K562 (cell line): ENCODE data around the gene MTHFR. TPM values are rescaled to one million over a fixed set of nuclear protein-coding genes. Genes with fewer than 3 reads are reported as not detected.

Experiments used
- EWSR1 ChIP-seq: fragments of 450-650 bp; IDR thresholded peaks from 2 replicates; pipeline ENCODE4 v1.6.1; 2018; ENCODE audit warnings: borderline replicate concordance, mild to moderate bottlenecking, low read depth, moderate library complexity; ENCODE audit not compliant: partially characterized antibody
- NELFE ChIP-seq: IDR thresholded peaks from 2 replicates; pipeline ENCODE4 v1.6.1; 2011; ENCODE audit warnings: mild to moderate bottlenecking; ENCODE audit not compliant: insufficient read depth, insufficient read length
- POLR2AphosphoS2 ChIP-seq: IDR thresholded peaks from 2 replicates; pipeline ENCODE4 v1.6.1; 2012; ENCODE audit warnings: low read length, improper control_type of control experiment
- PTBP1 ChIP-seq: fragments of 200-400 bp; formaldehyde crosslinking; IDR thresholded peaks from 2 replicates; pipeline ENCODE4 v1.6.1; 2017; ENCODE audit warnings: low read depth, low read length
- RBM17 ChIP-seq: fragments of 200-400 bp; formaldehyde crosslinking; IDR thresholded peaks from 2 replicates; pipeline ENCODE4 v1.6.1; 2017; ENCODE audit warnings: low read depth, mild to moderate bottlenecking, low read length, borderline replicate concordance
- SMAD3 ChIP-seq: fragments of 450-650 bp; formaldehyde crosslinking; conservative IDR thresholded peaks from 2 replicates; pipeline ENCODE4 v1.4.0; 2020; ENCODE audit warnings: mild to moderate bottlenecking
- SOX6 ChIP-seq: fragments of 450-650 bp; IDR thresholded peaks from 2 replicates; pipeline ENCODE4 v1.6.1; 2014; ENCODE audit warnings: mild to moderate bottlenecking
- TEAD1 ChIP-seq, 2 experiments: fragments of 450-650 bp in 1 of 2; sonication (generic) in 1 of 2; formaldehyde crosslinking; IDR thresholded peaks; 2 replicates each; pipeline versions ENCODE4 v1.4.0 to v1.8.0; 2020 to 2022; ENCODE audit warnings: mild to moderate bottlenecking in 2 of 2, missing genetic modification reagents in 1 of 2
- XRCC4 ChIP-seq: IDR thresholded peaks from one replicate; pipeline ENCODE4 v1.6.1; 2011; ENCODE audit not compliant: insufficient read depth, insufficient read length; ENCODE audit errors: extremely low read depth
- ZNF551 ChIP-seq: fragments of 250-450 bp; sonication (Bioruptor Pico); IDR thresholded peaks from 2 replicates; pipeline ENCODE4 v1.5.0; 2021; ENCODE audit warnings: mild to moderate bottlenecking, moderate library complexity
- polyA plus RNA-seq, 8 experiments: library from polyadenylated mRNA; depleted of rRNA in 4 of 8; stranded (reverse) in 5 of 8; unstranded in 3 of 8; fragments of >200 nt; fragmentation: Nextera tagmentation in 2 of 8; fragmentation: Illumina TruSeq in 1 of 8; extraction: Ambion mirVana in 2 of 8; extraction: Trizol in 1 of 8; gene quantifications; 2 replicates each; pipeline versions ENCODE4 v1.2.1 to v1.2.3, GENCODE V29; 2011 to 2014; ENCODE audit warnings: inconsistent platforms in 1 of 8, missing spikeins in 1 of 8
- total RNA-seq, 7 experiments: library from RNA; depleted of rRNA in 6 of 7; stranded (reverse); fragments of >200 nt in 6 of 7; fragmentation: Illumina TruSeq in 2 of 7; extraction: Trizol in 2 of 7; gene quantifications; 2 replicates each; pipeline versions ENCODE4 v1.2.1 to v1.2.3, GENCODE V29; 2011 to 2021; ENCODE audit warnings: low replicate concordance in 1 of 7
- TF ChIP-seq, protein P1 (sequence below): sonication (generic); formaldehyde crosslinking; IDR thresholded peaks from 2 replicates; pipeline ENCODE4 v1.8.1; 2023; ENCODE audit warnings: missing genetic modification reagents, mild to moderate bottlenecking, borderline replicate concordance
- TF ChIP-seq, protein P2 (sequence below): fragments of 450-650 bp; IDR thresholded peaks from 2 replicates; pipeline ENCODE4 v1.6.1; 2016; ENCODE audit warnings: borderline replicate concordance
- TF ChIP-seq, protein P3 (sequence below): sonication (generic); formaldehyde crosslinking; IDR thresholded peaks from 2 replicates; pipeline ENCODE4 v1.8.0; 2023; ENCODE audit warnings: missing genetic modification reagents, mild to moderate bottlenecking, borderline replicate concordance
- TF ChIP-seq, protein P4 (sequence below): fragments of 250-450 bp; sonication (Bioruptor Pico); IDR thresholded peaks from 2 replicates; pipeline ENCODE4 v1.6.1; 2021; ENCODE audit warnings: mild to moderate bottlenecking

Gene MTHFR
- total and polyA plus RNA-seq, 9 of the 15 experiments (the other 6 are each of a cell fraction or from before 2014, with no cell fraction given): 5.0 to 104 (median 62.6) TPM

DNA sequence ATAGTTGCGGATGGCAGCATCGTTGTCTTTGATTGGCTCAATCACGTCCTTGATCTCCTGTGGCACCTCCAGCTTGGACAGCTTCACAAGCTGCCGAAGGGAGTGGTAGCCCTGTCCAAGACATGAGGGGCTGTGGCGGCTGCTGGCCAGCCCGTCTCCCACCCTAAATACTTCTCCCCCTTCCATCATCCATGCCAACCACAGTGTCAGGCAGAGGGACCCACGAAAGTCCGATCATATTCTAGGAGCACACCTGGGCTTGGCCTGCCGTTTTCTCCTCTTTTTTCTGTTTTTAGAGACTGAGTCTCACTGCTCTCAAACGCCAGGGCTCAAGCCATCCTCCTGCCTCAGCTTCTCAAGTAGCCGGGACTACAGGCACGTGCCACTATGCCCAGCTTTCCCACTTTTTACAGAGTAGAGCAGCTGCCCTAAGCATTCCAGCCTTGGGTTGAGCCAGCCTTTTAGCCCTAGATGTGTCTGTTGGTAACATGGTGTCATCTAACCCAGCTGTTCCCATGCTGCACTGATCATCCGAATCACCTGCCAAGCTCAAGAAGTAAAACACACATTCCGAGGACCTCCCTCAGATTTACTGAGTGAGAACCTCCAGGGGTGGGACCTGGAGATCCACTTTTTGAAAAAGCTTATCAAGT lies 10.4 kb downstream of the MTHFR start (continued):
- TF ChIP-seq RBM17: no peak
- no peak for TF ChIP-seq SOX6
- TF ChIP-seq XRCC4: no peak
- 0 out of 4 replicates have a peak, but pooled peaks of 1 of the 2 experiments have one; percentile 42 for TF ChIP-seq TEAD1 (CRISPR knock-in tag; IDR thresholded peaks at IDR 0.05)
- TF ChIP-seq, protein P1, sequence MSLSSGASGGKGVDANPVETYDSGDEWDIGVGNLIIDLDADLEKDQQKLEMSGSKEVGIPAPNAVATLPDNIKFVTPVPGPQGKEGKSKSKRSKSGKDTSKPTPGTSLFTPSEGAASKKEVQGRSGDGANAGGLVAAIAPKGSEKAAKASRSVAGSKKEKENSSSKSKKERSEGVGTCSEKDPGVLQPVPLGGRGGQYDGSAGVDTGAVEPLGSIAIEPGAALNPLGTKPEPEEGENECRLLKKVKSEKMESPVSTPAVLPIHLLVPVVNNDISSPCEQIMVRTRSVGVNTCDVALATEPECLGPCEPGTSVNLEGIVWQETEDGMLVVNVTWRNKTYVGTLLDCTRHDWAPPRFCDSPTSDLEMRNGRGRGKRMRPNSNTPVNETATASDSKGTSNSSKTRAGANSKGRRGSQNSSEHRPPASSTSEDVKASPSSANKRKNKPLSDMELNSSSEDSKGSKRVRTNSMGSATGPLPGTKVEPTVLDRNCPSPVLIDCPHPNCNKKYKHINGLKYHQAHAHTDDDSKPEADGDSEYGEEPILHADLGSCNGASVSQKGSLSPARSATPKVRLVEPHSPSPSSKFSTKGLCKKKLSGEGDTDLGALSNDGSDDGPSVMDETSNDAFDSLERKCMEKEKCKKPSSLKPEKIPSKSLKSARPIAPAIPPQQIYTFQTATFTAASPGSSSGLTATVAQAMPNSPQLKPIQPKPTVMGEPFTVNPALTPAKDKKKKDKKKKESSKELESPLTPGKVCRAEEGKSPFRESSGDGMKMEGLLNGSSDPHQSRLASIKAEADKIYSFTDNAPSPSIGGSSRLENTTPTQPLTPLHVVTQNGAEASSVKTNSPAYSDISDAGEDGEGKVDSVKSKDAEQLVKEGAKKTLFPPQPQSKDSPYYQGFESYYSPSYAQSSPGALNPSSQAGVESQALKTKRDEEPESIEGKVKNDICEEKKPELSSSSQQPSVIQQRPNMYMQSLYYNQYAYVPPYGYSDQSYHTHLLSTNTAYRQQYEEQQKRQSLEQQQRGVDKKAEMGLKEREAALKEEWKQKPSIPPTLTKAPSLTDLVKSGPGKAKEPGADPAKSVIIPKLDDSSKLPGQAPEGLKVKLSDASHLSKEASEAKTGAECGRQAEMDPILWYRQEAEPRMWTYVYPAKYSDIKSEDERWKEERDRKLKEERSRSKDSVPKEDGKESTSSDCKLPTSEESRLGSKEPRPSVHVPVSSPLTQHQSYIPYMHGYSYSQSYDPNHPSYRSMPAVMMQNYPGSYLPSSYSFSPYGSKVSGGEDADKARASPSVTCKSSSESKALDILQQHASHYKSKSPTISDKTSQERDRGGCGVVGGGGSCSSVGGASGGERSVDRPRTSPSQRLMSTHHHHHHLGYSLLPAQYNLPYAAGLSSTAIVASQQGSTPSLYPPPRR (CRISPR knock-in tag): no peak
- TF ChIP-seq, protein P2, sequence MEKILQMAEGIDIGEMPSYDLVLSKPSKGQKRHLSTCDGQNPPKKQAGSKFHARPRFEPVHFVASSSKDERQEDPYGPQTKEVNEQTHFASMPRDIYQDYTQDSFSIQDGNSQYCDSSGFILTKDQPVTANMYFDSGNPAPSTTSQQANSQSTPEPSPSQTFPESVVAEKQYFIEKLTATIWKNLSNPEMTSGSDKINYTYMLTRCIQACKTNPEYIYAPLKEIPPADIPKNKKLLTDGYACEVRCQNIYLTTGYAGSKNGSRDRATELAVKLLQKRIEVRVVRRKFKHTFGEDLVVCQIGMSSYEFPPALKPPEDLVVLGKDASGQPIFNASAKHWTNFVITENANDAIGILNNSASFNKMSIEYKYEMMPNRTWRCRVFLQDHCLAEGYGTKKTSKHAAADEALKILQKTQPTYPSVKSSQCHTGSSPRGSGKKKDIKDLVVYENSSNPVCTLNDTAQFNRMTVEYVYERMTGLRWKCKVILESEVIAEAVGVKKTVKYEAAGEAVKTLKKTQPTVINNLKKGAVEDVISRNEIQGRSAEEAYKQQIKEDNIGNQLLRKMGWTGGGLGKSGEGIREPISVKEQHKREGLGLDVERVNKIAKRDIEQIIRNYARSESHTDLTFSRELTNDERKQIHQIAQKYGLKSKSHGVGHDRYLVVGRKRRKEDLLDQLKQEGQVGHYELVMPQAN: no peak
- 0 out of 2 replicates have a peak, but pooled peaks have one; percentile 13 for TF ChIP-seq PTBP1
- TF ChIP-seq POLR2AphosphoS2: 0 out of 2 replicates have a peak, but pooled peaks have one; percentile 2
- TF ChIP-seq, protein P3, sequence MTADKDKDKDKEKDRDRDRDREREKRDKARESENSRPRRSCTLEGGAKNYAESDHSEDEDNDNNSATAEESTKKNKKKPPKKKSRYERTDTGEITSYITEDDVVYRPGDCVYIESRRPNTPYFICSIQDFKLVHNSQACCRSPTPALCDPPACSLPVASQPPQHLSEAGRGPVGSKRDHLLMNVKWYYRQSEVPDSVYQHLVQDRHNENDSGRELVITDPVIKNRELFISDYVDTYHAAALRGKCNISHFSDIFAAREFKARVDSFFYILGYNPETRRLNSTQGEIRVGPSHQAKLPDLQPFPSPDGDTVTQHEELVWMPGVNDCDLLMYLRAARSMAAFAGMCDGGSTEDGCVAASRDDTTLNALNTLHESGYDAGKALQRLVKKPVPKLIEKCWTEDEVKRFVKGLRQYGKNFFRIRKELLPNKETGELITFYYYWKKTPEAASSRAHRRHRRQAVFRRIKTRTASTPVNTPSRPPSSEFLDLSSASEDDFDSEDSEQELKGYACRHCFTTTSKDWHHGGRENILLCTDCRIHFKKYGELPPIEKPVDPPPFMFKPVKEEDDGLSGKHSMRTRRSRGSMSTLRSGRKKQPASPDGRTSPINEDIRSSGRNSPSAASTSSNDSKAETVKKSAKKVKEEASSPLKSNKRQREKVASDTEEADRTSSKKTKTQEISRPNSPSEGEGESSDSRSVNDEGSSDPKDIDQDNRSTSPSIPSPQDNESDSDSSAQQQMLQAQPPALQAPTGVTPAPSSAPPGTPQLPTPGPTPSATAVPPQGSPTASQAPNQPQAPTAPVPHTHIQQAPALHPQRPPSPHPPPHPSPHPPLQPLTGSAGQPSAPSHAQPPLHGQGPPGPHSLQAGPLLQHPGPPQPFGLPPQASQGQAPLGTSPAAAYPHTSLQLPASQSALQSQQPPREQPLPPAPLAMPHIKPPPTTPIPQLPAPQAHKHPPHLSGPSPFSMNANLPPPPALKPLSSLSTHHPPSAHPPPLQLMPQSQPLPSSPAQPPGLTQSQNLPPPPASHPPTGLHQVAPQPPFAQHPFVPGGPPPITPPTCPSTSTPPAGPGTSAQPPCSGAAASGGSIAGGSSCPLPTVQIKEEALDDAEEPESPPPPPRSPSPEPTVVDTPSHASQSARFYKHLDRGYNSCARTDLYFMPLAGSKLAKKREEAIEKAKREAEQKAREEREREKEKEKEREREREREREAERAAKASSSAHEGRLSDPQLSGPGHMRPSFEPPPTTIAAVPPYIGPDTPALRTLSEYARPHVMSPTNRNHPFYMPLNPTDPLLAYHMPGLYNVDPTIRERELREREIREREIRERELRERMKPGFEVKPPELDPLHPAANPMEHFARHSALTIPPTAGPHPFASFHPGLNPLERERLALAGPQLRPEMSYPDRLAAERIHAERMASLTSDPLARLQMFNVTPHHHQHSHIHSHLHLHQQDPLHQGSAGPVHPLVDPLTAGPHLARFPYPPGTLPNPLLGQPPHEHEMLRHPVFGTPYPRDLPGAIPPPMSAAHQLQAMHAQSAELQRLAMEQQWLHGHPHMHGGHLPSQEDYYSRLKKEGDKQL (CRISPR knock-in tag): 0 out of 2 replicates have a peak, but pooled peaks have one; percentile 14
- TF ChIP-seq SMAD3 (CRISPR knock-in tag): no peak
- TF ChIP-seq ZNF551 (CRISPR knock-in tag): no peak
- TF ChIP-seq EWSR1: no peak
- no peak for TF ChIP-seq NELFE
- TF ChIP-seq, protein P4, sequence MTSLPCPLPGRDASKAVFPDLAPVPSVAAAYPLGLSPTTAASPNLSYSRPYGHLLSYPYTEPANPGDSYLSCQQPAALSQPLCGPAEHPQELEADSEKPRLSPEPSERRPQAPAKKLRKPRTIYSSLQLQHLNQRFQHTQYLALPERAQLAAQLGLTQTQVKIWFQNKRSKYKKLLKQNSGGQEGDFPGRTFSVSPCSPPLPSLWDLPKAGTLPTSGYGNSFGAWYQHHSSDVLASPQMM (CRISPR knock-in tag): no peak
